ENCODE data around the gene LPIN1.
"Not testable (repeated sequence)": the region's sequence is repeated elsewhere in the genome, so short reads cannot be mapped to it uniquely, and the experiment has no call there.

Gene LPIN1

GRCh38 chr2:11744631-11745394 lies 1.6 kb upstream of the LPIN1 start:
- DNase-seq = no peak

- DNase-seq = no peak
Observed at GRCh38 chr2:11745613-11746375, 638 bp upstream of the LPIN1 start.

- no peak for DNase-seq
Observed at GRCh38 chr2:11746807-11747459, 501 bp downstream of the LPIN1 start.

DNA sequence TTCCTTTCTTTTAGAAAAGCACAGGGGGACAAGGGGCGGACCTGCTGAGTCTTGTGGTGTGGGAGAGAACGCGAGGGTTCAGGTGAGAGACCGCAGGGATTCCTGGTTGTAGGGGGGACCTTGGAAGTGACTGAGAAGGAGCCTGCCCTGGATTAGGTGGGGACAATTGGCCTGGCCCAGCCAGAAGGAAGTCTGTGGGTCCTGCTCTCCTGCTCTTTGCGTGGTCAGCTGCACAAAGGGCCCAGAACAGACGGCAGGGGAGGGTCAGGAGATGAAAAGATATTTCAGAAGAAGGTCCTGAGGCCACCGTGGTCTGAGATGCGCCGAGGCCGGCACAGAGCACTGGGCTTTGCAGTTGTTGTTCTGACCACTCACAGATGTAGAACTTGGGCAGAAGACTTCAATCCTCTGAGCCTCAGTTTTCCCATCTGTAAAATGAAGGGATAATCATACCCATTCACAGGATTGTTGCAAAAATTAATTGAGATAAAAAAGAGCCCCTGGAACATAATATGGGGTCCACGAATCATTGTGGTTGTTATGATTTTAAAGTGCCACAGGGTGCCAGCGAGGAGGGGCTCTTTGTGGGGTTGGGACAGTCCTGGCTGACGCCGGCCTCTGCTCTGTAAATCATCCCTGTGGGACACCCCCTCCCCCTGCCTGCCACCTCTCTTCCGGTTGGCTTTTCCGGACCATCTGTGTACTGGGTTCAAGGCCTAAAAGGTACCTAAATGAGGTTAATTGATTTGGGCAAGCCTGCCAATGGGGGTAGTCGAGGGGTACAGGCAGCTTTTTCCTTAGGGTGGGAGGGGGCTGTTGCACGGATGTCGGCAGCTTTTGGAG lies 1.8 kb downstream of the LPIN1 start:
- DNase-seq = no peak

DNA sequence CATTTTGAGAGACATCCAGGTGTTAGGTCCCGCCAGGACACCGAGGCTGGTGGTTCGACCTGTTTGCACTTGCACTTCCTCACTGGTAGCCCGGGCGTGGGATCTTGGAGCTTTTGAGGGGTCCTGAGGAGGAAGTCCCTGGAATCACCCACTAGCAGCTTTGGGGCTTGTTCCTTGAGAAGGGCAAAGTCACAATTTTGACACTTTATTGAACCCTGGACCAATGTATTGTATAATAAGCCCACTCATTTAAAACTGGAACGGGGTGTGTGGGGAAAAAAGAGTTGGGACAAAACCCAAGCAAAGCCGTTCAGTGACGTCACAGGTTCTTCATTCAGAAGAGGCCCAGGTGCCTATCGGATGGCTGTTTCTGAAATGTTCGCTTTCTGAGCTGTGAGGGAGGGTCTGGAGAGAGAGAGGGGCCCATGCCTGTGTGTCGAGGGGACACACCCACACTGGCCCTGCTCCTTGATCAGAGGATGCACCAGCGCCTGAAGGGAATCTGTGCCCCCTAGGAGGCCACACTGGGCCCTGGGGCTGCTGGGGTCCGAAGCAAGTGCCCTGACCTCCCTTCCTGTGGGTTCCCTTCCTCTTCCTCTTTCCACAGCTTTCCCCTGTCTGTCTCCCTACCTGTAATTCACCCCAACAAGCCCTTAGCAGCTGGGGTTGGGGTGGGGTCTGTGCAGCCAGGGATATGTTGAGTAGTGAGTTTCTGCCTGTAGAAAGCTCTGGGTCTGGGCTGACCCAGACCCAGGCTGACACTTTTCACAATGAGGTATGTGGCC lies 2.6 kb downstream of the LPIN1 start:
- no peak for DNase-seq

- DNase-seq = no peak
Observed at GRCh38 chr2:11749646-11750349, 3.4 kb downstream of the LPIN1 start.

GRCh38 chr2:11750422-11750821 lies 4.0 kb downstream of the LPIN1 start:
- DNase-seq = no peak

- no peak for DNase-seq
Observed at GRCh38 chr2:11750917-11751316, 4.5 kb downstream of the LPIN1 start.

GRCh38 chr2:11752906-11753305 lies 6.5 kb downstream of the LPIN1 start:
- DNase-seq = no peak

DNA sequence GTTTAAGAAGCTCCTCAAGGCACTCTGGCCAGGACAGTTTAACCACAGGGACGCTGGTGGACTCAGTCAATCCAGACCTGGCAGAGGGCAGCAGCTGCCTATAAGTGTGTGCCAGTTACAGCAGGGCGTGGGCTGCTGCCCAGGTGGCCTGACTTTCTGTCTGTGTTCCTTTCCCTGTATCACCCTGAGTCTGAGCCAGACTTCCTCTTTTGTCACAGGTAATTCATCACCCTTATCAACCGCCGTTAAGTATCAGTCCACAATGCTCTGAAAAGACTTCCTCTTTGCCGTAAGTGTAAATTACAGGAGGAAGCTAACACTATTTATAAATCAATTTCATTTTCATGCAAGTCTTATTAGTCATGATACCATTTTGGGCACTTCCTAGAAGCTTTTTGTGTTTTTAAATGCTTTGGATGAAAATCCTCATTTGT lies 7.0 kb downstream of the LPIN1 start:
- no peak for DNase-seq

DNA sequence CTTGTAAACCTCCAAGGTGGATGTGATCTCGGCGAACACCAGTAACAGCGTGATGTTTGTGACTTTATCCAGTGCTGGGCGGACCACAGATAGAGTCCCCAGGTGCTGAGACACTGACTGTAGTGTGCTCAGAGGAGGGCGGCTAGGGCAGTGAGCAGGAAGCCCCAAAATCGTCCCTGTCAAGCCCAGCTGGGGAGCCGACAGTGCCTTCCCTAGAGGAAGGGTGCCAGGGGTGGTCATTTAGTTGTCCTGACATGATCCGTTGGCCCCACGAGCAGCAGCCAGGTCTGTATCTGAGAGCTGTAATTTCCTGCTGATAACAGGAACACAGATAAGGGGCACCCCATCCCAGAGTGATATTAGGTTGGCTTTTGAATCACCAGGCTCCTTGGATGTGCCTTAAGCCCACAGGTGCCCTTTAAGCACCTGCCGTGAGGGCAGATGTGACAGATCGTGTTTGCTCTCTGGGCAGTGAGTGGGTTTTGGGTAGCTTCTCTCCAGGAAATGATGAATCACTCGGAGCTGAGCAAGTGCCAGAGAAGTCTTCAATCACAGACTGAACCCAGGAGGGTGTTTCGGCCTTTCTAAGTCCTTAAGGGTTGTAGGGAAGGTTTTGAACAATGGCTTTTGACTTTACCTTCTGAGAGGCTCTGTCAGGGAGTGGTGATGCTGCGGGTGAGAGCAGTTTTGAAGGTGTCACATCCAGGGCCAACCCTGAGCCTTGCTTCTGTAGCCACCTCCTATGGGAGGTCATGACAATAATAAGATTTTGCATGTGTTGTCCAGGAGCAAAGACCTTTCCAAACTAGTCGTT lies 7.7 kb downstream of the LPIN1 start:
- DNase-seq = peak; percentile 53

DNA sequence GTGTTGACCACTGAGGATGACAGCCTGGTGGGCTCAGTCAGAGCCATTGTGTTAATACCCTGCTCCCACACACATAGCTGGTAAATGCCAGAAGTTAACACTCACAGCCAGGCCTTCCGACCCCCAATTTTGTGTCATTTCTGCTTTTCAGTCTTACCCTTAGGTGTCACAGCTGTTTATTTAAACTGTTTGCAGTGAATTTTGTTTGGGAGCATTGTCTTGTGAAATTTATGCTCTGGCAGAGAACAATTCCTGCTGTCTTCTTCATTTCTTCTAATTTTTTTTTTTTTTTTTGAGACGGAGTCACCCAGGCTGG lies 8.2 kb downstream of the LPIN1 start:
- DNase-seq = no peak

DNA sequence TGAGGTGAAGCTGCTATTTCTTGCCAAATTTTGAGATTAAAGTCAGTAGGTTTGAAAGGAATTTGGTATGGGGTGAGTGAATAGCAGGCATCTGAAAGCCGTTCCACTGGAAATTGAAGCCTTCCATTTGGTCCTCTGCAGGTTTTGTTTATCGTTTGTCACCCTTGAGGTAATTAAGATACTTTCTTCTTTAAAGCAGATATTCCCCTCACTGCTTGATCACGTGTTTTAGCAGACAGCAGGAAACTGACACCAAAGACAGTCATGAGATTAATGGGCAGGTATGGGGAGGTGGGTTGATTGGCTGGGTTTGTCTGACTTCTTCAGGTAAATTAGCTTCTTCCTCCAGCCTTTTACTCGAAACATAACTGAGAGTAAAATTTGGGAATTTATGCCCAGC lies 10.7 kb downstream of the LPIN1 start:
- no peak for DNase-seq

GRCh38 chr2:11758187-11758586 lies 11.8 kb downstream of the LPIN1 start:
- DNase-seq = no peak

- DNase-seq = no peak
Observed at GRCh38 chr2:11758647-11759046, 12.2 kb downstream of the LPIN1 start.

DNA sequence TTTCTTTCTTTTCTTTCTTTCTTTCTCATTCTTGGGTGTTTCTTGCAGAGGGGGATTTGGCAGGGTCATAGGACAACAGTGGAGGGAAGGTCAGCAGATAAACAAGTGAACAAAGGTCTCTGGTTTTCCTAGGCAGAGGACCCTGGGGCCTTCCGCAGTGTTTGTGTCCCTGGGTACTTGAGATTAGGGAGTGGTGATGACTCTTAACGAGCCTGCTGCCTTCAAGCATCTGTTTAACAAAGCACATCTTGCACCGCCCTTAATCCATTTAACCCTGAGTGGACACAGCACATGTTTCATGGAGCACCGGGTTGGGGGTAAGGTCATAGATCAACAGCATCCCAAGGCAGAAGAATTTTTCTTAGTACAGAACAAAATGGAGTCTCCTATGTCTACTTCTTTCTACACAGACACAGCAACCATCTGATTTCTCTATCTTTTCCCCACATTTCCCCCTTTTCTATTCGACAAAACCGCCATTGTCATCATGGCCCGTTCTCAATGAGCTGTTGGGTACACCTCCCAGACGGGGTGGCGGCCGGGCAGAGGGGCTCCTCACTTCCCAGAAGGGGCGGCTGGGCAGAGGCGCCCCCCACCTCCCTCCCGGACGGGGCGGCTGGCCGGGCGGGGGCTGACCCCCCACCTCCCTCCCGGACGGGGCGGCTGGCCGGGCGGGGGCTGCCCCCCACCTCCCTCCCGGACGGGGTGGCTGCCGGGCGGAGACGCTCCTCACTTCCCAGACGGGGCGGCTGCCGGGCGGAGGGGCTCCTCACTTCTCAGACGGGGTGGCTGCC lies 12.9 kb downstream of the LPIN1 start:
- not testable (repeated sequence) for DNase-seq

- no peak for DNase-seq
Observed at GRCh38 chr2:11761259-11761658, 14.8 kb downstream of the LPIN1 start.

DNA sequence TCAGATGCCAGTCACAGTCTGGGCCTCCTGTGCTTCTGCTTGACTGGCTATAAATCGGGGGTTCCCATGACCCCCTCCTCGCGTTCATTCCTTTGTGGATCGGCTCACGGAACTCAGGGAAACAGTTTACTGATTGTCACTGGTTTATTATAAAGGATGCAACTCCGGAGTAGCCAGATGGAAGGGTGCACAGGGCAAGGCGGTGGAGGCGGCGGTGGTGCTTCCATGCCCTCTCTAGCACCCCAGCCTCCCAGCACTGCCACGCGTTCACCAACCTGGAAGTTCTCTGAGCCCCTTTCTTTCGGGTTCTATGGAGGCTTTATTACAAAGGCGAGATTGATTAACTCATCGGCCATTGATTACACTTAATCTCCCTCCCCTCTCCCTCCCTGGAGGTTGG lies 15.6 kb downstream of the LPIN1 start:
- DNase-seq = no peak

- DNase-seq = no peak
Observed at GRCh38 chr2:11762799-11763461, 16.5 kb downstream of the LPIN1 start.

All from stimulated activated CD4-positive, alpha-beta T cell treated with anti-CD3 and anti-CD28 coated beads, Interleukin-12 subunit alpha, Interleukin-12 subunit beta, amount 100 ng/mL, for 4 hours (primary cell).